ENCODE results near the gene FAIM2. TPM values are rescaled to one million over a fixed set of nuclear protein-coding genes. Genes with fewer than 3 reads are reported as not detected.

FAIM2 gene
- total RNA-seq, 1 donor from 2014 or later: not detected

DNA sequence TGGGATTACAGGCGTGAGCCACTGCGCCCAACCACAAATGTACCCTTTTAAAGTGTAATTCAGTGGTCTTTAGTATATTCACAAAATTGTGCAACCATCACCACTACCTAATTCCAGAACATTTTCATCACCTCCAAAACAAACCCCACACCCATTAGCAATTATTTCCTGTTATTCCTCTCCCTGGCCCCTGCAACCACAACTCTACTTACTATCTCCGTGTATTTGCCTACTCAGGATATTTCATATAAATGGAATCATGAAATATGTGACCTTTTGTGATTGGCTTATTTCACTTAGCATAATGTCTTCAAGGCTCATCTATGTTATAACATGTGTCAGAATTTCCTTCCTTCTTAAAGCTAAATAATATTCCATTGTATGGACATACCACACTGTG is 30.8 kb upstream of the FAIM2 start:
- no peak for DNase-seq (ENCODE audit: low read depth)
- TF ChIP-seq, protein P1, sequence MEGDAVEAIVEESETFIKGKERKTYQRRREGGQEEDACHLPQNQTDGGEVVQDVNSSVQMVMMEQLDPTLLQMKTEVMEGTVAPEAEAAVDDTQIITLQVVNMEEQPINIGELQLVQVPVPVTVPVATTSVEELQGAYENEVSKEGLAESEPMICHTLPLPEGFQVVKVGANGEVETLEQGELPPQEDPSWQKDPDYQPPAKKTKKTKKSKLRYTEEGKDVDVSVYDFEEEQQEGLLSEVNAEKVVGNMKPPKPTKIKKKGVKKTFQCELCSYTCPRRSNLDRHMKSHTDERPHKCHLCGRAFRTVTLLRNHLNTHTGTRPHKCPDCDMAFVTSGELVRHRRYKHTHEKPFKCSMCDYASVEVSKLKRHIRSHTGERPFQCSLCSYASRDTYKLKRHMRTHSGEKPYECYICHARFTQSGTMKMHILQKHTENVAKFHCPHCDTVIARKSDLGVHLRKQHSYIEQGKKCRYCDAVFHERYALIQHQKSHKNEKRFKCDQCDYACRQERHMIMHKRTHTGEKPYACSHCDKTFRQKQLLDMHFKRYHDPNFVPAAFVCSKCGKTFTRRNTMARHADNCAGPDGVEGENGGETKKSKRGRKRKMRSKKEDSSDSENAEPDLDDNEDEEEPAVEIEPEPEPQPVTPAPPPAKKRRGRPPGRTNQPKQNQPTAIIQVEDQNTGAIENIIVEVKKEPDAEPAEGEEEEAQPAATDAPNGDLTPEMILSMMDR (IDR thresholded peaks at IDR 0.05; ENCODE audit: insufficient read depth, low read length, poor library complexity, severe bottlenecking): no peak
- Histone ChIP-seq H3K36me3 (ENCODE audit: control insufficient read depth, insufficient read depth, low read length) (no peaks in the 10 kb centered on the region), H3K27me3 (ENCODE audit: control insufficient read depth, insufficient read depth, low read length) (no peaks in the 10 kb centered on the region), H3K4me3 (ENCODE audit: low read depth, low read length) (no peak overlapping the region)

DNA sequence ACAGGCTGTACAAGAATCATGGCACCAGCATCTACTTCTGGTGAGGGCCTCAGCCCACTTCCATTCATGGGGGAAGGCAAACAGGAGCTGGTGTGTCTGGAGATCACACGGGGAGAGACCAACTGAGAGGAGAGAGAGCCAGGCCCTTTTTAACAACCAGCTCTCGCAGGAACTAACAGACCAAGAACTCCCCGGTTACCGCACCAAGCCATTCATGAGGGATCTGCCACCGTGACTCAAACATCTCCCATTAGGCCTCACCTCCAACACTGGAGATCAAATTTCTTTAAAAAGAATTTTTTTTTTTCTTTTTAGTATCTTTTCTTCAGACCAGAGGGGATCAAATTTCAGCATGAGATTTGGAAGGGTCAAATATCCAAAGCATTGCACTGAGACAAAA is 30.1 kb upstream of the FAIM2 start:
- H3K36me3 ChIP-seq (ENCODE audit: control insufficient read depth, insufficient read depth, low read length): no peaks in the 10 kb centered on the region
- no peaks in the 10 kb centered on the region for H3K27me3 ChIP-seq (ENCODE audit: control insufficient read depth, insufficient read depth, low read length)
- no peak overlapping the region for H3K4me3 ChIP-seq (ENCODE audit: low read depth, low read length)
- no peak for DNase-seq (ENCODE audit: low read depth)
- TF ChIP-seq, protein P1 (IDR thresholded peaks at IDR 0.05; ENCODE audit: insufficient read depth, low read length, poor library complexity, severe bottlenecking): no peak

DNA sequence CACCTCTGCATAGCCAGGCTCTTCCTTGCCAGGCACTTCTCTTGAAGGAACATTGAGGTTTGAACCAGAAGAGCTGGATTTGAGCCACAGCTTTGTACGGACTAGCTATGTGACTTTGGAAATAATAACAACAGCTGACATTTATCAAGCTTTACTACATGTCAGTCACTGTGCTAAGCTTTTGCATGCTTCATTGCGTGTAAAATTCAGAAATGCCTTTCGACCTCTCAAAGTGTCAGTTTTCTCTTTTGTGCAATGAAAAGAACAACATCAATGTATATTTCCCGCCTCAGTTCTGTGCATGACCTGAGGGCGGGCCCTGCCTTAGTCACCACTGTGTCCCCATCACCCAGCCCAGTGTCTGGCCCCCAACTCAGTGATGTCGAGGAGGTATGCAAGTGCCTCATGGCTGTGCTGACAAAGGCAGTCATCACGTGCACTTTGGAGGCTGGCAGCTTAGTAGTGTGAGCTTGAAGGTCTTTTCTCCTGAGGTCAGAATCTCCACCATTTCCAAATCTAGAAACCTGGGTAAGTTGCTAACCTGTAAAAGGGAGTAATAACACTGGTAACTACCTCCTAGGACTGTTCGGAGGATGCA is 28.9 kb upstream of the FAIM2 start:
- Histone ChIP-seq H3K27me3 (ENCODE audit: control insufficient read depth, insufficient read depth, low read length) (no peaks in the 10 kb centered on the region), H3K36me3 (ENCODE audit: control insufficient read depth, insufficient read depth, low read length) (no peaks in the 10 kb centered on the region), H3K4me3 (ENCODE audit: low read depth, low read length) (no peak overlapping the region)
- TF ChIP-seq, protein P1 (IDR thresholded peaks at IDR 0.05; ENCODE audit: insufficient read depth, low read length, poor library complexity, severe bottlenecking): no peak
- no peak for DNase-seq (ENCODE audit: low read depth)

DNA sequence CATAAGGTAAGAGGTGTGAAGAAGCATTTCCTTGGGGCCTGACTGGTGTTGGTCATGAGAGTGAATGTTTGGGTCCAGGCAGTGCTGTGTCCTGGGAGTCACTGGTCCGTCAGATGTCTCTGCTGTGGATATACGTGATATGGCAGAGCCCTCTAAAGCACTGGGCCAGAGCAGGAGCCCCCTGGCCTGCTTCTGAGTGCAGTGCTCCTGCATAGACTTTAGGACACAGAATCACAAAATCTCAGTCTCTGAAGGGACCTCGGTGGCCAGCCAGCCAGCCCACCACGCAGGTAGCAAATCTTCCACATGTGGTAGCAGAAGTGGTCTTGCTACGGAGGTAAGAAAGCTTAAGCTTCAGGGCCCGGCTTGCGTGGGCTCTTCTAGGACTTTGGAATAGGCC is 28.3 kb upstream of the FAIM2 start:
- TF ChIP-seq, protein P1 (IDR thresholded peaks at IDR 0.05; ENCODE audit: insufficient read depth, low read length, poor library complexity, severe bottlenecking): no peak
- no peak overlapping the region for H3K4me3 ChIP-seq (ENCODE audit: low read depth, low read length)
- H3K36me3 ChIP-seq (ENCODE audit: control insufficient read depth, insufficient read depth, low read length): no peaks in the 10 kb centered on the region
- no peaks in the 10 kb centered on the region for H3K27me3 ChIP-seq (ENCODE audit: control insufficient read depth, insufficient read depth, low read length)
- DNase-seq (ENCODE audit: low read depth): no peak

DNA sequence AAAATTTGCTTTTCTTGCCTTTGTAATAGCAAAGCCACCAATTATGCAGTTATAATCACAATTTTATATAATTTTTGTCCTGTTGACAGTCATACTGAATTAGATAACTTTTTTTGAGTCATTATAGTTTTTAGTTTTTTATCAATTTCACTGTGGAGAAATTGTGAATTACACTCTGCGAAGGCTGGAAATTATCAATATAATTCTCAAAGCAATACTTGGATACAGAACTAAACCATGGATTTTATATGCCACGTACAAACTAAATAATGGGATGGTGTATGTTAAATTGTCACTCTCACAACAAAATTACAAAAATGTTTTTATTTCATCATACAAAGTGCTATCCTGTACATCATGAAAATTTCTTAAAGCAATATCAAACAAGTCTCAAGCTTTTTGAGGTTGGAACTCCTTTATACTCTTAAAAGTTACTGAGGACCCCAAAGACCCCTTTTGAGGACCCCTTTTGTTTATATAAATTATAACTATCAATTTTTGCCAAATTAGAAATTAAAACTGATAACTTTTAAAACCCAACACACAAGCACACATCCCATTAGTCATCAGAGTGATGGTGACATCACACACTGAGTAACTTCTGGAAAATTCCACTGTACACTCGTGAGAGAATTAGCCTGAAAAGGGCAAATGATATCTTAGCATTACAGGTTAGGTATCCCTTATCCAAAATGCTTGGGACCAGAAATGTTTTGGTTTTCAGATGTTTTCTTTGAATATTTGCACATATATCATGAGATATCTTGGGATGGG is 27.0 kb upstream of the FAIM2 start:
- Histone ChIP-seq H3K27me3 (ENCODE audit: control insufficient read depth, insufficient read depth, low read length) (no peaks in the 10 kb centered on the region), H3K36me3 (ENCODE audit: control insufficient read depth, insufficient read depth, low read length) (no peaks in the 10 kb centered on the region), H3K4me3 (ENCODE audit: low read depth, low read length) (no peak overlapping the region)
- DNase-seq (ENCODE audit: low read depth): peak; percentile 47
- TF ChIP-seq, protein P1 (IDR thresholded peaks at IDR 0.05; ENCODE audit: insufficient read depth, low read length, poor library complexity, severe bottlenecking): no peak

All from kidney epithelial cell (primary cell).